ENCODE results near the gene FCGBP. TPM values are rescaled to one million over a fixed set of nuclear protein-coding genes. Genes with fewer than 3 reads are reported as not detected.
"Not testable (repeated sequence)": the region's sequence is repeated elsewhere in the genome, so short reads cannot be mapped to it uniquely, and the experiment has no call there.

The FCGBP gene
- total and polyA plus RNA-seq, 5 donors from 2014 or later: 0.06 to 8.4 (median 0.24) TPM

GRCh38 chr19:39958942-39959341, 24.5 kb upstream of the FCGBP start:
- Mint-ChIP-seq H3K4me3 (peak overlapping the region in 3 of 4 donors; percentile 40 to 60 (median 51)), H3K4me1 (peaks cover 20 to 57% (median 31%) of the 10 kb centered on the region in 4 donors), H3K27ac (peak overlapping the region in 1 of 3 donors; percentile 94)
- ATAC-seq (ENCODE audit: low read depth in 2 of 2) (peak in 1 of 2 donors; percentile 52), DNase-seq (peak in 1 of 3 donors; percentile 18)
- not testable (repeated sequence) for H3K9me3 Mint-ChIP-seq; H3K36me3 ChIP-seq (ENCODE audit: control insufficient read depth, insufficient read depth, low read length); H3K27ac ChIP-seq (ENCODE audit: insufficient read depth, low read length, poor library complexity, severe bottlenecking); H3K9me3 ChIP-seq (ENCODE audit: control insufficient read depth in 2 of 2, low read length in 2 of 2); H3K4me3 ChIP-seq (ENCODE audit: low read depth, low read length); H3K27me3 Mint-ChIP-seq; H3K27me3 ChIP-seq (ENCODE audit: control insufficient read depth, insufficient read depth, low read length); H3K36me3 Mint-ChIP-seq
- peaks cover 12% of the 10 kb centered on the region for H3K4me1 ChIP-seq (ENCODE audit: control insufficient read depth, insufficient read depth, low read length, poor library complexity, severe bottlenecking)

DNA sequence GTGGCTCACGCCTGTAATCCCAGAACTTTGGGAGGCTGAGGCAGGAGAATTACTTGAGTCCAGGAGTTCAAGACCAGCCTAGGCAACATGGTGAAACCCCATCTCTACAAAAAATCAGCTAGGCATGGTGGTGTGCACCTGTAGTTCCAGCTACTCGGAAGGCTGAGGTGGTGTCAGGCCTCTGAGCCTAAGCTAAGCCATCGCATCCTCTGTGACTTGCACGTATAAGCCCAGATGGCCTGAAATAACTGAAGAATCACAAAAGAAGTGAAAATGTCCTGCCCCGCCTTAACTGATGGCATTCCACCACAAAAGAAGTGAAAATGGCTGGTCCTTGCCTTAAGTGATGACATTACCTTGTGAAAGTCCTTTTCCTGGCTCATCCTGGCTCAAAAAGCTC, 23.5 kb upstream of the FCGBP start:
- H3K36me3 ChIP-seq (ENCODE audit: control insufficient read depth, insufficient read depth, low read length); H3K27me3 ChIP-seq (ENCODE audit: control insufficient read depth, insufficient read depth, low read length); H3K4me3 ChIP-seq (ENCODE audit: low read depth, low read length); H3K9me3 ChIP-seq (ENCODE audit: control insufficient read depth in 2 of 2, low read length in 2 of 2); H3K27ac ChIP-seq (ENCODE audit: insufficient read depth, low read length, poor library complexity, severe bottlenecking); H3K36me3 Mint-ChIP-seq; ATAC-seq (ENCODE audit: low read depth in 2 of 2); H3K9me3 Mint-ChIP-seq; DNase-seq; H3K4me3 Mint-ChIP-seq; H3K27me3 Mint-ChIP-seq: not testable (repeated sequence)
- peaks cover 22% of the 10 kb centered on the region for H3K4me1 ChIP-seq (ENCODE audit: control insufficient read depth, insufficient read depth, low read length, poor library complexity, severe bottlenecking)
- Mint-ChIP-seq H3K4me1 (peaks cover 22 to 65% (median 39%) of the 10 kb centered on the region in 4 donors), H3K27ac (peak overlapping the region in 2 of 3 donors; percentile 51 to 60)

DNA sequence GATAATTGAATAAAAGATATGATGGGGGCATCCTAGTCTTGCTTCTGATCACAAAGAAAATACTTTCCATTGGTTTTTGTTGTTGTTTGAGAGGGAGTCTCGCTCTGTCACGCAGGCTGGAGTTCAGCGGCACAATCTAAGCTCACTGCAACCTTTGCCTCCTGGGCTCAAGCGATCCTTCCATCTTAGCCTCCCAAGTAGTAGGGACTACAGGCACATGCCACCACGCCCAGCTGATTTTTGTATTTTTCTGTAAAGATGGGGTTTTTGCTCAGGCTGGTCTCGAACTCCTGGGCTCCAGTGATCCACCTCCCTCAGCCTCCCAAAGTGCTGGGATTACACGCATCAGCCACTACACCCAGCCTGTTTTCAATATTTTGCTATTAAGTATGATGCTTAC, 19.5 kb upstream of the FCGBP start:
- H3K9me3 Mint-ChIP-seq: peaks cover 0 to 3% (median 0%) of the 10 kb centered on the region in 7 donors
- peaks cover 23 to 84% (median 54%) of the 10 kb centered on the region in 4 donors for H3K4me1 Mint-ChIP-seq
- no peak for ATAC-seq (ENCODE audit: low read depth in 2 of 2)
- H3K27ac Mint-ChIP-seq: peak overlapping the region; percentile 43 to 99 (median 78)
- no peaks in the 10 kb centered on the region for H3K27me3 Mint-ChIP-seq
- no peaks in the 10 kb centered on the region for H3K36me3 Mint-ChIP-seq
- DNase-seq: no peak
- Histone ChIP-seq H3K4me3 (ENCODE audit: low read depth, low read length) (peak overlapping the region; percentile 68), H3K4me1 (ENCODE audit: control insufficient read depth, insufficient read depth, low read length, poor library complexity, severe bottlenecking) (peaks cover 57% of the 10 kb centered on the region), H3K36me3 (ENCODE audit: control insufficient read depth, insufficient read depth, low read length) (no peaks in the 10 kb centered on the region), H3K27ac (ENCODE audit: insufficient read depth, low read length, poor library complexity, severe bottlenecking) (peak overlapping the region; percentile 79), H3K27me3 (ENCODE audit: control insufficient read depth, insufficient read depth, low read length) (no peaks in the 10 kb centered on the region), H3K9me3 (ENCODE audit: control insufficient read depth in 2 of 2, low read length in 2 of 2) (no peaks in the 10 kb centered on the region)
- peak overlapping the region; percentile 43 to 80 (median 70) for H3K4me3 Mint-ChIP-seq

DNA sequence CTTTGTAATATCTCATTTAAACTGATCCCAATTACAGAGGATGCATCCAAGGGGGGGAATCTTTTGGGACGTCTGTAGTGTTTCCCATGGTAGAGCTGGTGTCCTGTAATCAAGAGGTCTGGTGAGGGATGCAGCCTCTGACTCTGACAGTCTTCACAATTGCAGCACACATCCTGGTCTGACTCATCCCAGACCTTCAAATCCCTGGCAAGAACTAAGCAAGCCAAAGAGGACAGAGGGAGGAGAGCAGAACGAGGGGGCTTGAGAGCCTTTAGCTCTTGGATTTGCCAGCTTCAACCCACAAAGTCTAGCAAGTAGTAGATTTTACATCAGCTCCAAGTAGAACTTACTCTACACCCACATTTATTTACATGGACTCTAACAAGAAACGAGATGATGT, 17.3 kb upstream of the FCGBP start:
- ATAC-seq (ENCODE audit: low read depth in 2 of 2) (no peak), DNase-seq (no peak)
- Histone ChIP-seq H3K27ac (ENCODE audit: insufficient read depth, low read length, poor library complexity, severe bottlenecking) (peak overlapping the region; percentile 79), H3K4me1 (ENCODE audit: control insufficient read depth, insufficient read depth, low read length, poor library complexity, severe bottlenecking) (peaks cover 58% of the 10 kb centered on the region), H3K9me3 (ENCODE audit: control insufficient read depth in 2 of 2, low read length in 2 of 2) (no peaks in the 10 kb centered on the region), H3K4me3 (ENCODE audit: low read depth, low read length) (peak overlapping the region; percentile 30), H3K27me3 (ENCODE audit: control insufficient read depth, insufficient read depth, low read length) (no peaks in the 10 kb centered on the region), H3K36me3 (ENCODE audit: control insufficient read depth, insufficient read depth, low read length) (no peaks in the 10 kb centered on the region)
- H3K36me3 Mint-ChIP-seq: no peaks in the 10 kb centered on the region
- no peaks in the 10 kb centered on the region for H3K27me3 Mint-ChIP-seq
- H3K27ac Mint-ChIP-seq: peak overlapping the region; percentile 90 to 99 (median 99)
- H3K4me1 Mint-ChIP-seq: peaks cover 20 to 93% (median 55%) of the 10 kb centered on the region in 4 donors
- peak overlapping the region; percentile 28 to 83 (median 64) for H3K4me3 Mint-ChIP-seq
- H3K9me3 Mint-ChIP-seq: peaks cover 0 to 3% (median 0%) of the 10 kb centered on the region in 7 donors

DNA sequence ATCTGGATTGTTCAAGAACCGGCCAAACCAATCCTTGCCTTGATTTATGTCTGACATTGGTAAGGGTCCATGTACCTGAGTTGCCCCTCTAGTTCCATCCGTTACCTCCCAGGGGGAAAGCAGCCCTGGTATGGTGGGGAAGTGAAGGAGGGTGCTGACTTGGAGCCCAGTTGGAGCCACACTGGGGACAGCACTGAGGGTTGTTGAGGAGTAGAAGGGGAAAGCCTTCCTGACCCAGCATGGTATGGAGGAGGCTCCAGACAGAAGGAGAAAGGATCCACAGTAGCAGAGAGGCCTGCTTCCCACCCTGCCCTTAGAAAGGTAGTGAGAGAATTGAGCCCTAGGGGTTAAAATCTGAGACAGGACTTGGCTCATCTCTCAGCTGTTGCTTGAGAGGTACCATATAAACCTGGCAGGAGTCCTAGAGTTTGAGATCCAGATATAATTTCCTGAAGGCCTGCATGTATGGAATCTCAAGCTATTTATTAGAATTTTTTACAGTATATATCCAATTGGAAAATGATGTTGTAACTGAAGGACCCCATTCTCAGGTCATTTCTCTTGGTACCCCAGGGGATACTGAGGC, 16.7 kb upstream of the FCGBP start:
- H3K4me3 ChIP-seq (ENCODE audit: low read depth, low read length): peak overlapping the region; percentile 17
- H3K4me1 ChIP-seq (ENCODE audit: control insufficient read depth, insufficient read depth, low read length, poor library complexity, severe bottlenecking): peaks cover 58% of the 10 kb centered on the region
- H3K27me3 Mint-ChIP-seq: no peaks in the 10 kb centered on the region
- H3K27ac Mint-ChIP-seq: peak overlapping the region; percentile 82 to 99 (median 89)
- no peaks in the 10 kb centered on the region for H3K27me3 ChIP-seq (ENCODE audit: control insufficient read depth, insufficient read depth, low read length)
- no peaks in the 10 kb centered on the region for H3K36me3 Mint-ChIP-seq
- H3K9me3 ChIP-seq (ENCODE audit: control insufficient read depth in 2 of 2, low read length in 2 of 2): no peaks in the 10 kb centered on the region
- DNase-seq (no peak), ATAC-seq (ENCODE audit: low read depth in 2 of 2) (no peak)
- no peaks in the 10 kb centered on the region for H3K36me3 ChIP-seq (ENCODE audit: control insufficient read depth, insufficient read depth, low read length)
- H3K4me3 Mint-ChIP-seq: peak overlapping the region in 3 of 4 donors; percentile 35 to 54 (median 44)
- peaks cover 0 to 3% (median 0%) of the 10 kb centered on the region in 7 donors for H3K9me3 Mint-ChIP-seq
- peak overlapping the region; percentile 38 for H3K27ac ChIP-seq (ENCODE audit: insufficient read depth, low read length, poor library complexity, severe bottlenecking)
- H3K4me1 Mint-ChIP-seq: peaks cover 20 to 92% (median 53%) of the 10 kb centered on the region in 4 donors

GRCh38 chr19:39949026-39949747, 14.8 kb upstream of the FCGBP start:
- H3K4me1 Mint-ChIP-seq: peaks cover 19 to 94% (median 51%) of the 10 kb centered on the region in 4 donors
- peaks cover 0 to 3% (median 0%) of the 10 kb centered on the region in 7 donors for H3K9me3 Mint-ChIP-seq
- ATAC-seq (ENCODE audit: low read depth in 2 of 2): no peak
- no peaks in the 10 kb centered on the region for H3K9me3 ChIP-seq (ENCODE audit: control insufficient read depth in 2 of 2, low read length in 2 of 2)
- H3K36me3 Mint-ChIP-seq: peaks cover 2% of the 10 kb centered on the region
- H3K4me1 ChIP-seq (ENCODE audit: control insufficient read depth, insufficient read depth, low read length, poor library complexity, severe bottlenecking): peaks cover 64% of the 10 kb centered on the region
- H3K27me3 Mint-ChIP-seq: no peaks in the 10 kb centered on the region
- no peaks in the 10 kb centered on the region for H3K27me3 ChIP-seq (ENCODE audit: control insufficient read depth, insufficient read depth, low read length)
- H3K27ac ChIP-seq (ENCODE audit: insufficient read depth, low read length, poor library complexity, severe bottlenecking): no peak overlapping the region
- no peak overlapping the region for H3K4me3 ChIP-seq (ENCODE audit: low read depth, low read length)
- H3K36me3 ChIP-seq (ENCODE audit: control insufficient read depth, insufficient read depth, low read length): no peaks in the 10 kb centered on the region
- H3K4me3 Mint-ChIP-seq: peak overlapping the region in 1 of 4 donors; percentile 58
- no peak for DNase-seq
- H3K27ac Mint-ChIP-seq: peak overlapping the region in 2 of 3 donors; percentile 56 to 99

DNA sequence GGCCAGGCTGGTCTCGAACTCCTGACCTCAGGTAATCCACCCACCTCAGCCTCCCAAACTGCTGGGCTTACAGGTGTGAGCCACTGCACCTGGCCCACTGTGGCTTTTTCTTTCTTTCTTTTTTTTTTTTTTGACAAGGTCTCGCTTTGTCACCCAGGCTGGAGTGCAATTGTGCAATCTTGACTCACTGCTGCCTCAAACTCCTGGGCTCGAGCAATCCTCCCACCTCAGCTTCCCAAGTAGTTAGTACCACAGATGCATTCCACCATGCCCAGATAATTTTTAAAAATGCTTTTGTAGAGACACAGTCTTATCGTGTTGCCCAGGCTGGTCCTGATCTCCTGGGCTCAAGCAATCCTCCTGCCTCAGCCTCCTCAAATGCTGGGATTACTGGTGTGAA, 12.1 kb upstream of the FCGBP start:
- H3K27me3 ChIP-seq (ENCODE audit: control insufficient read depth, insufficient read depth, low read length): no peaks in the 10 kb centered on the region
- H3K36me3 Mint-ChIP-seq: peaks cover 4% of the 10 kb centered on the region

More for the DNA sequence above, 12.1 kb upstream of the FCGBP start:
- Mint-ChIP-seq H3K9me3 (peaks cover 0 to 4% (median 0%) of the 10 kb centered on the region in 7 donors), H3K4me1 (peaks cover 12 to 92% (median 46%) of the 10 kb centered on the region in 4 donors), H3K27me3 (no peaks in the 10 kb centered on the region), H3K27ac (no peak overlapping the region), H3K4me3 (peak overlapping the region in 2 of 4 donors; percentile 22 to 29)
- Histone ChIP-seq H3K9me3 (ENCODE audit: control insufficient read depth in 2 of 2, low read length in 2 of 2) (no peaks in the 10 kb centered on the region), H3K36me3 (ENCODE audit: control insufficient read depth, insufficient read depth, low read length) (no peaks in the 10 kb centered on the region), H3K27ac (ENCODE audit: insufficient read depth, low read length, poor library complexity, severe bottlenecking) (no peak overlapping the region), H3K4me3 (ENCODE audit: low read depth, low read length) (no peak overlapping the region), H3K4me1 (ENCODE audit: control insufficient read depth, insufficient read depth, low read length, poor library complexity, severe bottlenecking) (peaks cover 63% of the 10 kb centered on the region)
- ATAC-seq (ENCODE audit: low read depth in 2 of 2) (no peak), DNase-seq (no peak)
